MM.1S (cell line): ENCODE measurements around the gene ZNF547.
A peak's percentile ranks its signal among the peaks of the same experiment; 100 is the strongest.

Experiments used
- DNase-seq: peaks from one replicate; pipeline ENCODE4 v3.0.0-alpha.2; 2015
- H2AFZ ChIP-seq: fragments of 300-600 bp; sonication (generic); 2 replicates; pipeline ENCODE4 v1.6.0; 2016; ENCODE audit warnings: antibody characterized with exemption, low read length
- H3F3A ChIP-seq: fragments of 300-600 bp; sonication (generic); 2 replicates; pipeline ENCODE4 v1.6.1; 2016; ENCODE audit warnings: mild to moderate bottlenecking, antibody characterized with exemption, low read length, moderate library complexity, mixed read lengths; ENCODE audit not compliant: insufficient read depth
- H3K27ac ChIP-seq: fragments of 300-600 bp; sonication (generic); 2 replicates; pipeline ENCODE4 v1.5.1; 2016; ENCODE audit warnings: mild to moderate bottlenecking, low read length
- H3K27me3 ChIP-seq: fragments of 300-600 bp; sonication (generic); replicated peaks from 2 replicates; pipeline ENCODE4 v1.6.0; 2016; ENCODE audit warnings: low read length; ENCODE audit not compliant: insufficient read depth
- H3K36me3 ChIP-seq: fragments of 300-600 bp; sonication (generic); replicated peaks from 2 replicates; pipeline ENCODE4 v1.6.1; 2016; ENCODE audit warnings: mild to moderate bottlenecking, low read length, mixed read lengths; ENCODE audit not compliant: insufficient read depth
- H3K4me1 ChIP-seq: fragments of 300-600 bp; sonication (generic); 2 replicates; pipeline ENCODE4 v1.6.1; 2016; ENCODE audit warnings: low read length, mixed read lengths
- H3K4me2 ChIP-seq: fragments of 300-600 bp; sonication (generic); 2 replicates; pipeline ENCODE4 v1.6.0; 2016; ENCODE audit warnings: low read depth, low read length
- H3K4me3 ChIP-seq: fragments of 300-600 bp; sonication (generic); 2 replicates; pipeline ENCODE4 v1.5.1; 2016; ENCODE audit warnings: low read length, mixed read lengths
- H3K79me2 ChIP-seq: fragments of 300-600 bp; sonication (generic); 2 replicates; pipeline ENCODE4 v1.6.1; 2016; ENCODE audit warnings: mixed run types, low read length, mixed read lengths
- H3K9ac ChIP-seq: fragments of 300-600 bp; sonication (generic); 2 replicates; pipeline ENCODE4 v1.6.1; 2016; ENCODE audit warnings: low read length, mixed read lengths
- H3K9me2 ChIP-seq: fragments of 300-600 bp; sonication (generic); replicated peaks from 2 replicates; pipeline ENCODE4 v1.6.1; 2016; ENCODE audit warnings: mild to moderate bottlenecking, low read length, mixed read lengths; ENCODE audit not compliant: insufficient read depth
- H3K9me3 ChIP-seq: fragments of 300-600 bp; sonication (generic); replicated peaks from 2 replicates; pipeline ENCODE4 v1.6.1; 2016; ENCODE audit warnings: mild to moderate bottlenecking, low read length, mixed read lengths; ENCODE audit not compliant: insufficient read depth
- H4K20me1 ChIP-seq: fragments of 300-600 bp; sonication (generic); 2 replicates; pipeline ENCODE4 v1.6.1; 2016; ENCODE audit warnings: mild to moderate bottlenecking, low read length, moderate library complexity, mixed read lengths; ENCODE audit not compliant: insufficient read depth
- CTCF ChIP-seq: fragments of 300-600 bp; sonication (generic); IDR thresholded peaks from 2 replicates; pipeline ENCODE4 v1.5.1; 2016; ENCODE audit warnings: antibody characterized with exemption, low read length, mixed read lengths
- EZH2 ChIP-seq: fragments of 300-600 bp; sonication (generic); optimal IDR thresholded peaks from 2 replicates; pipeline ENCODE3; 2017; ENCODE audit warnings: low read depth, mild to moderate bottlenecking, antibody characterized with exemption, low read length, mixed read lengths
- EZH2phosphoT487 ChIP-seq: fragments of 300-600 bp; sonication (generic); IDR thresholded peaks from 2 replicates; pipeline ENCODE4 v1.6.1; 2018; ENCODE audit warnings: antibody characterized with exemption, low read length

The ZNF547 gene

GRCh38 chr19:57319869-57320179 lies 43.5 kb upstream of the ZNF547 start:
- Histone ChIP-seq H3K4me2 (peak overlapping the region; percentile 54), H2AFZ (peak overlapping the region; percentile 85), H4K20me1 (no peaks in the 10 kb centered on the region), H3K9me3 (no peaks in the 10 kb centered on the region), H3K79me2 (peaks cover 26% of the 10 kb centered on the region), H3K4me3 (peak overlapping the region; percentile 91), H3K36me3 (no peaks in the 10 kb centered on the region; the same call in 1 of the 2 replicates), H3K27me3 (no peaks in the 10 kb centered on the region), H3K4me1 (peaks cover 12% of the 10 kb centered on the region), H3K9ac (peak overlapping the region; percentile 98; the same call in 1 of the 2 replicates), H3K27ac (peak overlapping the region; percentile 47; the same call in 1 of the 2 replicates), H3F3A (no peaks in the 10 kb centered on the region), H3K9me2 (no peaks in the 10 kb centered on the region)
- TF ChIP-seq EZH2phosphoT487, result no peak
- TF ChIP-seq CTCF, result no peak
- TF ChIP-seq EZH2, result no peak
- DNase-seq, result no peak

- Histone ChIP-seq H3K79me2 (peaks cover 26% of the 10 kb centered on the region), H3K4me1 (peaks cover 12% of the 10 kb centered on the region), H3K4me2 (peak within 1 kb of the TSS; percentile 85), H3K27ac (peak within 1 kb of the TSS; percentile 61; the same call in 1 of the 2 replicates), H2AFZ (peak within 1 kb of the TSS; percentile 89), H3K27me3 (no peaks in the 10 kb centered on the region), H3K4me3 (peak within 1 kb of the TSS; percentile 91), H3F3A (no peaks in the 10 kb centered on the region), H3K36me3 (peaks cover 5% of the 10 kb centered on the region; the same call in 1 of the 2 replicates), H3K9me3 (no peaks in the 10 kb centered on the region), H4K20me1 (no peaks in the 10 kb centered on the region), H3K9ac (peak within 1 kb of the TSS; percentile 98), H3K9me2 (no peaks in the 10 kb centered on the region)
- TF ChIP-seq EZH2phosphoT487 (no peak), CTCF (no peak), EZH2 (no peak)
- peak; percentile 97 for DNase-seq
Measured at GRCh38 chr19:57320180-57321084, 42.9 kb upstream of the ZNF547 start, which contains the start of gene ZNF543. ZNF543 (plus strand) TSS chr19:57320472; CDS start chr19:57320854, 382 bp downstream.

DNA sequence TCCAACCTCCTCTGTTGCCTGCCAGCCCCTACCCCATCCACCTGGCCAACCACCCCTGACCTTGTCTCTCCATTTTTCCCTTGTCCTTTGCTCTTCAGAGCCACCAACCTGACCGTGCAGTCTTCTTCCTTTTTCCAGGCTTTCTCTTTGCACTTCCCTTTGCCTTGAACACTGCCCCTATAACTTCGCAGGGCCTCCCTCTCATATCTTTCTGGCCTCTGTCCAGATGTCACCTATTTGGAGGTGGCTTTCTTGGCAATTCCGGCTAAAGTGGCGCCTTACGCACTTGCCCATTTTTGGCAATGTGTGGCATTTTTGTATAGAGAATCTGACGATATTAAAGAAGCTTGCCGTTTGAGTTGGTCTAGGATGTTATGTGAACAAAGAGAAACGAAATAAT lies 42.2 kb upstream of the ZNF547 start:
- Histone ChIP-seq H3K4me1 (peaks cover 12% of the 10 kb centered on the region), H3K4me3 (peak overlapping the region; percentile 91), H3K9ac (peak overlapping the region; percentile 98), H3K79me2 (peaks cover 26% of the 10 kb centered on the region), H3F3A (no peaks in the 10 kb centered on the region), H2AFZ (peak overlapping the region; percentile 89; the same call in 1 of the 2 replicates), H3K9me2 (no peaks in the 10 kb centered on the region), H3K4me2 (peak overlapping the region; percentile 85), H3K27me3 (no peaks in the 10 kb centered on the region), H4K20me1 (no peaks in the 10 kb centered on the region), H3K36me3 (peaks cover 10% of the 10 kb centered on the region; the same call in 1 of the 2 replicates), H3K27ac (peak overlapping the region; percentile 61; the same call in 1 of the 2 replicates), H3K9me3 (no peaks in the 10 kb centered on the region)
- TF ChIP-seq EZH2phosphoT487, result no peak
- no peak for TF ChIP-seq EZH2
- TF ChIP-seq CTCF, result no peak
- no peak for DNase-seq
